ENCODE data around the gene CTXND1.

The CTXND1 gene

GRCh38 chr15:80249973-80250372 is 2.0 kb downstream of the CTXND1 start:
- Mint-ChIP-seq H3K27me3 (peaks cover 94% of the 10 kb centered on the region), H3K27ac (ENCODE audit: low read depth) (no peak overlapping the region), H3K4me1 (no peaks in the 10 kb centered on the region), H3K9me3 (no peaks in the 10 kb centered on the region), H3K36me3 (ENCODE audit: insufficient read depth) (no peaks in the 10 kb centered on the region), H3K4me3 (no peak overlapping the region)
- no peak for ATAC-seq (replicated peaks; ENCODE audit: extremely low read depth, poor library complexity, severe bottlenecking)
- DNase-seq (ENCODE audit: low spot score in 2 of 2): no peak

- DNase-seq (ENCODE audit: low spot score in 2 of 2): no peak
- no peak overlapping the region for H3K27ac Mint-ChIP-seq (ENCODE audit: low read depth)
- H3K9me3 Mint-ChIP-seq: no peaks in the 10 kb centered on the region
- no peak overlapping the region for H3K4me3 Mint-ChIP-seq
- H3K4me1 Mint-ChIP-seq: no peaks in the 10 kb centered on the region
- peaks cover 93% of the 10 kb centered on the region for H3K27me3 Mint-ChIP-seq
- no peak for ATAC-seq (replicated peaks; ENCODE audit: extremely low read depth, poor library complexity, severe bottlenecking)
- no peaks in the 10 kb centered on the region for H3K36me3 Mint-ChIP-seq (ENCODE audit: insufficient read depth)
These were observed 4.7 kb downstream of the CTXND1 start for GRCh38 chr15:80247320-80247719.

- no peak overlapping the region for H3K27ac Mint-ChIP-seq (ENCODE audit: low read depth)
- no peaks in the 10 kb centered on the region for H3K36me3 Mint-ChIP-seq (ENCODE audit: insufficient read depth)
- DNase-seq (ENCODE audit: low spot score in 2 of 2) (no peak), ATAC-seq (replicated peaks; ENCODE audit: extremely low read depth, poor library complexity, severe bottlenecking) (no peak)
- H3K4me3 Mint-ChIP-seq: no peak overlapping the region
- peaks cover 97% of the 10 kb centered on the region for H3K27me3 Mint-ChIP-seq
- H3K4me1 Mint-ChIP-seq: no peaks in the 10 kb centered on the region
- no peaks in the 10 kb centered on the region for H3K9me3 Mint-ChIP-seq
These were observed 5.6 kb downstream of the CTXND1 start for GRCh38 chr15:80246425-80246894.

GRCh38 chr15:80242802-80243201 is 9.2 kb downstream of the CTXND1 start:
- no peak for ATAC-seq (replicated peaks; ENCODE audit: extremely low read depth, poor library complexity, severe bottlenecking)
- no peak overlapping the region for H3K27ac Mint-ChIP-seq (ENCODE audit: low read depth)
- peaks cover 92% of the 10 kb centered on the region for H3K27me3 Mint-ChIP-seq
- no peak for DNase-seq (ENCODE audit: low spot score in 2 of 2)
- no peaks in the 10 kb centered on the region for H3K36me3 Mint-ChIP-seq (ENCODE audit: insufficient read depth)
- H3K9me3 Mint-ChIP-seq: no peaks in the 10 kb centered on the region
- no peaks in the 10 kb centered on the region for H3K4me1 Mint-ChIP-seq
- no peak overlapping the region for H3K4me3 Mint-ChIP-seq

GRCh38 chr15:80242132-80242769 is 9.8 kb downstream of the CTXND1 start:
- ATAC-seq (replicated peaks; ENCODE audit: extremely low read depth, poor library complexity, severe bottlenecking) (no peak), DNase-seq (ENCODE audit: low spot score in 2 of 2) (no peak)
- no peak overlapping the region for H3K27ac Mint-ChIP-seq (ENCODE audit: low read depth)
- peaks cover 87% of the 10 kb centered on the region for H3K27me3 Mint-ChIP-seq
- no peaks in the 10 kb centered on the region for H3K36me3 Mint-ChIP-seq (ENCODE audit: insufficient read depth)
- no peaks in the 10 kb centered on the region for H3K9me3 Mint-ChIP-seq
- H3K4me3 Mint-ChIP-seq: no peak overlapping the region
- no peaks in the 10 kb centered on the region for H3K4me1 Mint-ChIP-seq

GRCh38 chr15:80241508-80241907 is 10.5 kb downstream of the CTXND1 start:
- no peaks in the 10 kb centered on the region for H3K9me3 Mint-ChIP-seq
- H3K4me1 Mint-ChIP-seq: no peaks in the 10 kb centered on the region
- ATAC-seq (replicated peaks; ENCODE audit: extremely low read depth, poor library complexity, severe bottlenecking): no peak
- no peaks in the 10 kb centered on the region for H3K36me3 Mint-ChIP-seq (ENCODE audit: insufficient read depth)
- H3K27me3 Mint-ChIP-seq: peaks cover 80% of the 10 kb centered on the region
- H3K27ac Mint-ChIP-seq (ENCODE audit: low read depth): no peak overlapping the region
- no peak overlapping the region for H3K4me3 Mint-ChIP-seq
- DNase-seq (ENCODE audit: low spot score in 2 of 2): no peak

GRCh38 chr15:80240276-80240675 is 11.7 kb downstream of the CTXND1 start:
- Mint-ChIP-seq H3K9me3 (no peaks in the 10 kb centered on the region), H3K27me3 (peaks cover 79% of the 10 kb centered on the region), H3K27ac (ENCODE audit: low read depth) (no peak overlapping the region), H3K4me3 (no peak overlapping the region), H3K36me3 (ENCODE audit: insufficient read depth) (no peaks in the 10 kb centered on the region), H3K4me1 (no peaks in the 10 kb centered on the region)
- ATAC-seq (replicated peaks; ENCODE audit: extremely low read depth, poor library complexity, severe bottlenecking) (no peak), DNase-seq (ENCODE audit: low spot score in 2 of 2) (no peak)

- DNase-seq (ENCODE audit: low spot score in 2 of 2) (peak; percentile 17 to 19), ATAC-seq (replicated peaks; ENCODE audit: extremely low read depth, poor library complexity, severe bottlenecking) (no peak)
- Mint-ChIP-seq H3K4me3 (no peak overlapping the region), H3K4me1 (no peaks in the 10 kb centered on the region), H3K27ac (ENCODE audit: low read depth) (no peak overlapping the region), H3K9me3 (no peaks in the 10 kb centered on the region), H3K36me3 (ENCODE audit: insufficient read depth) (peaks cover 1% of the 10 kb centered on the region), H3K27me3 (peaks cover 81% of the 10 kb centered on the region)
These were observed 17.1 kb downstream of the CTXND1 start for GRCh38 chr15:80234883-80235282.

- Mint-ChIP-seq H3K4me1 (no peaks in the 10 kb centered on the region), H3K36me3 (ENCODE audit: insufficient read depth) (peaks cover 1% of the 10 kb centered on the region), H3K27me3 (peaks cover 79% of the 10 kb centered on the region), H3K4me3 (no peak overlapping the region), H3K9me3 (no peaks in the 10 kb centered on the region), H3K27ac (ENCODE audit: low read depth) (no peak overlapping the region)
- ATAC-seq (replicated peaks; ENCODE audit: extremely low read depth, poor library complexity, severe bottlenecking) (no peak), DNase-seq (ENCODE audit: low spot score in 2 of 2) (no peak)
These were observed 18.4 kb downstream of the CTXND1 start for GRCh38 chr15:80233581-80233980.

GRCh38 chr15:80231371-80231770 is 20.6 kb downstream of the CTXND1 start:
- Mint-ChIP-seq H3K27ac (ENCODE audit: low read depth) (no peak overlapping the region), H3K4me3 (no peak overlapping the region), H3K27me3 (peaks cover 98% of the 10 kb centered on the region), H3K36me3 (ENCODE audit: insufficient read depth) (peaks cover 1% of the 10 kb centered on the region), H3K4me1 (no peaks in the 10 kb centered on the region), H3K9me3 (no peaks in the 10 kb centered on the region)
- no peak for DNase-seq (ENCODE audit: low spot score in 2 of 2)
- no peak for ATAC-seq (replicated peaks; ENCODE audit: extremely low read depth, poor library complexity, severe bottlenecking)

- no peak for ATAC-seq (replicated peaks; ENCODE audit: extremely low read depth, poor library complexity, severe bottlenecking)
These were observed 22.9 kb downstream of the CTXND1 start for GRCh38 chr15:80228959-80229610.

GRCh38 chr15:80219955-80220354 is 32.1 kb downstream of the CTXND1 start:
- Mint-ChIP-seq H3K4me3 (no peak overlapping the region), H3K27ac (ENCODE audit: low read depth) (no peak overlapping the region), H3K27me3 (peaks cover 22% of the 10 kb centered on the region), H3K36me3 (ENCODE audit: insufficient read depth) (no peaks in the 10 kb centered on the region), H3K4me1 (no peaks in the 10 kb centered on the region), H3K9me3 (no peaks in the 10 kb centered on the region)
- ATAC-seq (replicated peaks; ENCODE audit: extremely low read depth, poor library complexity, severe bottlenecking) (no peak), DNase-seq (ENCODE audit: low spot score in 2 of 2) (no peak)

More at GRCh38 chr15:80228959-80229610, 22.9 kb downstream of the CTXND1 start:
- Mint-ChIP-seq H3K27me3 (peaks cover 98% of the 10 kb centered on the region), H3K9me3 (no peaks in the 10 kb centered on the region), H3K27ac (ENCODE audit: low read depth) (no peak overlapping the region), H3K36me3 (ENCODE audit: insufficient read depth) (peaks cover 1% of the 10 kb centered on the region), H3K4me3 (no peak overlapping the region), H3K4me1 (no peaks in the 10 kb centered on the region)
- no peak for DNase-seq (ENCODE audit: low spot score in 2 of 2)

GRCh38 chr15:80217327-80217900 is 34.6 kb downstream of the CTXND1 start:
- Mint-ChIP-seq H3K9me3 (no peaks in the 10 kb centered on the region), H3K27me3 (peaks cover 14% of the 10 kb centered on the region), H3K4me1 (no peaks in the 10 kb centered on the region), H3K4me3 (no peak overlapping the region), H3K27ac (ENCODE audit: low read depth) (no peak overlapping the region), H3K36me3 (ENCODE audit: insufficient read depth) (no peaks in the 10 kb centered on the region)
- DNase-seq (ENCODE audit: low spot score in 2 of 2): no peak
- no peak for ATAC-seq (replicated peaks; ENCODE audit: extremely low read depth, poor library complexity, severe bottlenecking)
